ENCODE data around the gene NTM.

NTM gene

DNA sequence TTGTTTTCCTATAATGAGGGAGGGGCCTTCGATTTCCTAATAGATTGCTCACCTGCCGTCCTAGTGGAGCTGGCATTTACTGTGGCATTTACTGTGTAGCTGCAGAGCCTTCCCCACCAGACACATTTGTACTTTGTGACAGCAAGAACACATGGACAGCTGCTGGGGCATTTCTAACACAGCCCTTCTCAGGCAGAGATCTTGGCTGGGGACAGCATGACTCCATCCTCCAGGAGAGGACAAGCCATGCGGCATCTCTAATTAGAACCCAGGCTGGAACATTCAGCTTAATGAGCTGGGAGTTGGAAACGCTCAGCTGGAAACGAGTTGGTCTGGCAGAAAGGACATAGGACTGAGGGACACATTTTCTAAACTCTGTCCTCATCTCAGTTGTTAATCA lies 887.5 kb downstream of the NTM start:
- in situ Hi-C loops (cut with MboI; ENCODE audit: low sequenced_read_pairs), result no loop called here

DNA sequence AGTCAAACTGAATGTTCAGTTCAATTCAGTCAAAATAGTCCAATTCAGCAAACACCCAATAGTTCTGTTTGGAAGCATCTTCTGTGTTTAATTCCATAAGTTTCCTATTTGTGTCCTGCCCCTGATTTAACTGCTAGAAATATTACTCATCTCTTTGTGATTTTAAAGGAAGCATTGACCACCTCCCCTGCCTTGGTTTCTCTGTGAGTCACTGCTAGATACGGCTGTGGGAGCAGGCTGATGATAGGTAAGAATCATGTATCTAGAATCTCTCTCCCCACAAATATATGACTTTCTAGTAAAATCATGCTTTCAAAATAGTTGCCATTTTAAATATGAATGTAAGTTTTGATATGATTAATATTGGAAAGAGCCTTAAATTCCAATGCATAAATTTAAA lies 888.5 kb downstream of the NTM start:
- in situ Hi-C loops (cut with MboI; ENCODE audit: low sequenced_read_pairs), result no loop called here

DNA sequence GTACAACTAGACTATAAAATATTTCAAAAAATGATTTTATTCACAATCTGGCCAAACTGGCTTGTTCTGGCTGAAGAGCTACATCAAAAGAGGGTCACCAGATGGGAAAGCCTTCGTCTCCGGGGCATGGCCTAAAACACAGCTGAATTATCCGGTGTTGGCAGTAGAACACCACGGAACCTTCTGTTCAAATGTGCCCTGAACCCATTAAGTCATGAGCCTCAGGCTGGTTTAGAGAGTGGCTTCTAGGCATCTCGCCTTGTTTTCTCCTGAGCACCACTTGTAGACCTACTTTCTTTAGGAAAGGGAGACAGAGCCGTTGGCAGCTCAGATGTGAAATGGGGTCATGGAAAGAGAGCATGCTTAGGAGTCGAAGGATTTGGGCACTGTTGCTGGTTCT lies 890.2 kb downstream of the NTM start:
- in situ Hi-C loops (cut with MboI; ENCODE audit: low sequenced_read_pairs), result no loop called here

DNA sequence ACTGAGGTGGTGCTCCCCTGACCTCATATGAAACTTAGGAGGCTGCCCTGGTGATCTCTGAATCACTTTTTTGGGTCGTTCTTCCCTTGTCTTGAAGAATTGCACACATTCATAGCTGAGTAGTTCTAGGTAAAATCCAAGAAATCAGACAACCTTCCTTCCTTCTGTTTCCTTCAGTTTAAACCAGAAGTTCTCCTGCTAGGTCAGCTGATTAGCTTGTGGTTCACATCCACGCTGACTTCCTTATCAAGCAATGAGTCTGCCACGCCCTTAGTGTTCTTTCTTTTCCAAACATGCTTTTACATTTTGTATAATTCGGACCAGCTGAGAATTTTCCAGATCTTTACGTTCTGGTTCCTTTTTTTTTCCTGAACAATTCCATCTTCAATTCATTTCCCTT lies 892.8 kb downstream of the NTM start:
- in situ Hi-C loops (cut with MboI; ENCODE audit: low sequenced_read_pairs), result no loop called here

DNA sequence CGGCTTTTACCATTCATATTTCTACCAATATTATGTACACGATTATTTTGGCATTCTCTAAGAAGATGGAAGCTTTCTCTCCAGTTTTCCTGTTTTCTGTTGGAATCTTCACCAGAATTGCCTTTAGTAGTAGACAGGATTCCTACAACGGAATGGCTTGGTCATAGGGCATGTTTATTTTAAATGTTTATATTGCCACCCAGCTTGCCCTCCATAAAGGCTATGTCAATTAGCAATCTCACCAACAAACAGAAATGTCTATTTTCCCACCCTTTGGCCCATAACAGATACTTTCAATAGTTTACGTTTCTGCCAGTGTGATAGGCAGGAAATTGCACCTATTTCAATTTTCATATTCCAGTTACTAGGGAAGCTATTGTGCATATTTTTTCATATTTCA lies 893.5 kb downstream of the NTM start:
- in situ Hi-C loops (cut with MboI; ENCODE audit: low sequenced_read_pairs), result no loop called here

DNA sequence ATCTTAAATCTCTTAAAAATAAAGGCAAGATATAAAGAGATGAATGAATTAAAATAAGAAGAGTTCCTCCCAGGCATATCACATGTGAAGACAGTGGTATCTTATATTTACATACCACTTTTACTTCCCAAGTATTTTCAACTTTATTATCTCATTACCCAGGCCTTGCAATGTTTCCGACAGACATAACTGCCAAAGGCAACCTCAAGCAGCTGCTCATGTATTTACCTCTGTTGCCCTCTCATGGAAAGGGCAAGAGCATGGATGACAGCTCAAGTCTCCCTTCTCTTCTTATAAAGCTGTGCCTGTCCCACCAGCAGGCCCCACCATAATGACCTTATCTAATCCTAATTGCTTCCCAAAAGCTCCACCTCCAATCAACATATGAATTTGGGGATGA lies 894.2 kb downstream of the NTM start:
- in situ Hi-C loops (cut with MboI; ENCODE audit: low sequenced_read_pairs), result no loop called here

DNA sequence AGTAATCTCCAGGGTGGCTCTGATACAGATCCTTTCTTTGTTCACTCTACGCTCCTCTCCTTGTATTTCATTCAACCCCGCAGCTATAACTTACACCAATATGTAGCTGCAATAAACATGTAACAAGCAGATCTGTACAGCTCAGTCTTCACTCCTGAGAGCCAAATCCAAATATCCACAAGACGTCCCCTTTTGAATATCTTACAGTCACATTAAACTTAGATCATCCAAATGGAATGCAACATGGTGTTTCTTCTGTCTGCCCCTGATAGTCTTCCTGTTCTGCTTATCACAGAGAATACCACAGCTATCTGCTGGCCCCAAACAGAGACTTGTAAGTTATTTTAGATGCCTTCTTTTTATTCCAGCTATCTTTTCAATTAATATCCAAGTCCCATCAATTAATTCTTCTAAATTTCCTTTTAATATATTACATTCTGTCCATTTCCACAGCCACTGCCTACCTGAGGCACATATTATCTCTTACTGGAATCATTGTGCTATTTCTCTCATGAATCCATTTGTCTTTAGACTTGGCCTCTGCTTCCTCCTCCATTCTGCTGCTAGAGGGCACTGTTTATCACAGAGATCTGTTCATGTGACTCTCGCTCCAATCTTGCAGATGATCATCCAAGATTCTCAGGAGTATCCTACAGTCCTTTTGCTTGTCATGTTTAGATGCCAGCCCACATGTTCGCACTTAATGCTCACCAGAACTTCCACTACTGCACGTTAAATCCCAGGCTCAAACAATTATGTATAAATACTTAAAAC lies 908.6 kb downstream of the NTM start:
- in situ Hi-C loops (cut with MboI; ENCODE audit: low sequenced_read_pairs), result loop anchor here (25.0 kb wide), 1 partner anchor 658 kb away; no protein-coding TSS in a partner anchor

DNA sequence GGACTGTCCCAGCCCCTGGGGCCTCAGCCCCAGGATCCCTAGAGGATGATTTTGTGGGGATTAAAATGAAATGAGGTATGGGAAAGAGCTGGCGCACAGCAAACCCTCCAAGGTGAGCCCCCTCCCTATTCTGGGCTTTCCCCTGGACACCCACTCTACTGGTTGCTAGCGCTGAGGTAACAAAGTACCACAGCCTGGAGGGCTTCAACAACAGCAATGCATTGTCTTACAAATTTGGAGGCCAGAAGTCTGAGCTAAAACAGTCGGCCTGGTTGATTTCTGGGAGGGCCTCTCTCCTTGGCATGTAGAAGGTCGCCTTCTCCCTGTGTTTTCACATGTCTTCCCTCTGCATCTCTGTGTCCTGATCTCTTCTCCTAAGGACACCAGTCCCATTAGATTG lies 913.6 kb downstream of the NTM start:
- in situ Hi-C loops (cut with MboI; ENCODE audit: low sequenced_read_pairs), result loop anchor here (25.0 kb wide), 1 partner anchor 653 kb away; no protein-coding TSS in a partner anchor

DNA sequence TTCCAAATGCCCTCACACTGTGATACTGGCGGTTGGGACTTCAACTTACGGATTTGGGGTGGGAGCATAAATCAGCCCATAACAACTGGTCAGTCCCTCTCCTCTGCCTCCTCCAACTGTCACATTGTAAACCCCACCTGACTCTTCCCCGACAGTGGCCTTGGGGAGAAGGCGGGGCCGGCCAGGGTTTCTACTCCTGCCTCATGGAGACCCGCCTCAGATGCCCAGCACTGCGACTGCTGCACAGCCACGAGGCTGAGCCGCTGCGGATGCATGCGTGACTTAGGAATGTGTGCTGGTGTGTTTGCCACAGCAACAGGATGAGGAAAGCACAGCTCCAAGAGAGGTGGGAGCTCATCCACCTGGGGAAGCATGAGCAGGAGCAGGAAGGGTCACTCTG lies 914.2 kb downstream of the NTM start:
- in situ Hi-C loops (cut with MboI; ENCODE audit: low sequenced_read_pairs), result loop anchor here (25.0 kb wide), 1 partner anchor 653 kb away; no protein-coding TSS in a partner anchor

DNA sequence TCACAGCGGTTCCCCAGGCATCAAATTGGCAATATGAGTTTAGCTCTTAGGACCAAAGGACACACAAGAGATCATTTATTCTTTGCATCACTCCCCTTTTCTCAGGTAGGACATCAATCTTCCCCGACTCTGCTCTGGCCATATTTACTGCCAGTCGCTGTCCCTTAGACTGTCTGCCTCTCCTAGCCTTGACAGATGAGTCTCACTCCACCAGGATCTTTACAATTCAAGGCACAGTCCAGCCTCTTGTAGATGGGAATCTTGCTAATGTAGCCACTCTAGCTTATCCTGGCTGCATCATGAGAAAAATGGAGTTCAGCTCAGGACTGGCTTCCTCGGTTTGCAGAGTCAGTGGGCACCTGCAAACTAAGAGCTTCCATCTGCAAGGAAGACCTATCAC lies 915.2 kb downstream of the NTM start:
- in situ Hi-C loops (cut with MboI; ENCODE audit: low sequenced_read_pairs), result loop anchor here (25.0 kb wide), 1 partner anchor 652 kb away; no protein-coding TSS in a partner anchor

DNA sequence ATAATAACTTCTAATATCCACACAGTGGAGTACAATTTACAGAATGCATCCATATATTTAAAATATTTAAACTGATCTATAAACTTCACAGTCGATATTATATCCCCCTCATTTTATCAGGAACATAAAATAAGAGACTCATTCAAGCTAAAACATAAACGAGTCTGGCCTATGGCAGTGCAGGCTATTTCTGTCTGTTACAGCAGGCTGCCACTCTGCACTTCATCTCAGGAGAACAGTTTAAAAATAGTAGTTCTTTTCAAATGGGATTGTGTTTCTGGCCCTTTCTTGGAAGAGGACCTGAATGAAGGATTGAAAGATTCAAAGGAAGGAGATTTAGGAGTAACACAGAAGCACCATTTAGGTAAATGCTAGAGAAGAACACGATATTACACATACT lies 915.7 kb downstream of the NTM start:
- in situ Hi-C loops (cut with MboI; ENCODE audit: low sequenced_read_pairs), result loop anchor here (25.0 kb wide), 1 partner anchor 651 kb away; no protein-coding TSS in a partner anchor

DNA sequence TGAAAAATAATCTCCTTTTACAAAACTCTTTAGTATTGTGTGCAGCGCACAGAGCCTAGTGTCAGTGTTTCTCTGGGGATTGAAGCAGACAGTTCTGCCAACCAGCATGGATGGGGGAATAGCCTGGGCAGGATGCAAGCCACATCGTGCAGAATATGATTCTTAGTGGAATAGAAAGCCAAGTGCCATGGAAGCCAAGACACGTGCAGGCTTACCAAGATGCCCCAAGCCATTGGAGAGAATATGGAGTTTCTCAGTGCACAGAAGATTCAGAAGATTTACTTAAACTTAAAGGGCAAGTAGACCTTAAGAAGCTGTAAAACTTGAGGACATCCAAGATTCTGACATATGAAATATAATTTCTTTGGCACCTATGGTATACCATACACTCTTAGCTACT lies 917.6 kb downstream of the NTM start:
- in situ Hi-C loops (cut with MboI; ENCODE audit: low sequenced_read_pairs), result loop anchor here (25.0 kb wide), 1 partner anchor 649 kb away; no protein-coding TSS in a partner anchor

DNA sequence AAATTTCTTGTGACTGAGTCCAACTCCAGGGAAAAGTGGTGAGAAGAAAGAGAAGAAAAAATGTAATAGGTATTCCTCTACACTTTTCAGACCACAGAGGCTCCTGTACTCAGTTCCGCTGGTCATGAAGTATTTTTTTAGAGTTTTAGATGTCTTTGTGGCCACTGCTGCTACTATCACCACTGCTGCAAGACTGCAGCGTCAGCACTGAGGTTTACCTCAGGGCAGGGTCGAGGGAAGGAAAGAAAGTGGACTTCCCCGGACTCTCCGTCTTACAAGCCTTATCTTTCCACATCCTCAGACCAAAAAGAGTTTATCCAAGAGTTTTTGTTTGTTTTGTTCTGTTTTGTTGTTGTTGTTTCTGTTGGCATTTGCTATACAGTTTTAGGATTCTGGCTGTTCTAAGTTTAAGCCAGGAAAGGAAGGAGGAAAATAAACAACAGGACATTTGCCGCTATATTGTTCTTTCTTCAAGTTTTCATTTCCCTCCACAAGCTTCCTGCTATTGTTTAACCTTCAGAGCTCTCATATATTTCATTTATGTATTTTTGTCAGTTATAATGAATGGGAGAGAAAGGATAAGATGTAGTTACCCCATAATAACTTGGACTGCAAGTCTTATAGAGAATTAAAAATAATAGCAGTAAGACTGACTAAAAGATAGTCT lies 919.3 kb downstream of the NTM start:
- in situ Hi-C loops (cut with MboI; ENCODE audit: low sequenced_read_pairs), result loop anchor here (25.0 kb wide), 1 partner anchor 648 kb away; no protein-coding TSS in a partner anchor

DNA sequence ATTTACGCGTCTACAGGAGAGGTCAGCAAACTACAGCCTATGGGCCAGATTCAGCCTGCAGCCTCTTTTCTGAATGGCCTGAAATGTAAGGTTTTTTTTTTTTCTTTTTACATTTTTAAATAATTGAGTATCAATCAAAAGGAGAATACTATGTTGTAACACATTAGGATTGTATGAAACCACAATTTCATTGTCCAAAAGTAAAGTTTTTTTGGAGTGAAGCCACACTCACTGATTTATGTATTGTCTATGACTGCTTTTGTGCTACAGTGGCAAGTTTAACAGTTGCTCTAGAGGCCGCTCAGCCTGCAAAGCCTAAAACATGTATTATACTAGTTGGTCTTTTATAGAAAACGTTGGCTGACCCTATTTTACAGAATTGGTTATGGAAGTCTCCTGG lies 923.2 kb downstream of the NTM start:
- in situ Hi-C loops (cut with MboI; ENCODE audit: low sequenced_read_pairs), result loop anchor here (25.0 kb wide), 1 partner anchor 644 kb away; no protein-coding TSS in a partner anchor

DNA sequence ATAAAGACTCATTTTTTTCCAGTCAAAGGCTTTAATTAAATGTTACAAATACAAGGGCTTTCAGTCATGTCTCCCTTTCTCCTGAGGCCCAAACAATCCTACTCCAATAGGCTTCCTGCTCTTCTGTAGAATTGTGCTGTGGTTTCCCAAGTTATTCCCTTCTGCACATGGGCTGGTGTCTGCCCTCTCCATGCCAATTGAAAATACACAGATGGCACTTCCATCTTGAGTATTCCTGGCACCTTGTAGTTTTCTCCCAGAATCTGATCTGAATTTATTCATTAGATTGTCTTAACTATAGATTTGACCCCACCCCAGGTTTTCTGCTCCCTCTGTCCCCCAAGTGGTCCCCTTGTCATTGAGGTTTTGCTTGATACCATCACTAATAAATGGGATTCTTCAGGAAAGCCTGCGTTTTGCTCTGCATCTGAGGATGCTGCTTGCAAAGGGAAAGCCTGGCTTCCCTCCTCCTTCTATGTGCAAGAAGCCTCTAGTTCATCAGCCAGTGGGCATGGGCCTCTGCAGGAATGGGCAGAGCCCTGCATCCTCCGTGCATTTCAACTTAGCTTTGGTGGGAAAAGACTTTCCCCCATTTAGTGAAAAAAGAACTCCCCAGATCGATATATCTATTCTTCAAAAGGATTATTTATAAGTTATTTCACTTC lies 926.7 kb downstream of the NTM start:
- in situ Hi-C loops (cut with MboI; ENCODE audit: low sequenced_read_pairs), result loop anchor here (25.0 kb wide), 1 partner anchor 640 kb away; no protein-coding TSS in a partner anchor

DNA sequence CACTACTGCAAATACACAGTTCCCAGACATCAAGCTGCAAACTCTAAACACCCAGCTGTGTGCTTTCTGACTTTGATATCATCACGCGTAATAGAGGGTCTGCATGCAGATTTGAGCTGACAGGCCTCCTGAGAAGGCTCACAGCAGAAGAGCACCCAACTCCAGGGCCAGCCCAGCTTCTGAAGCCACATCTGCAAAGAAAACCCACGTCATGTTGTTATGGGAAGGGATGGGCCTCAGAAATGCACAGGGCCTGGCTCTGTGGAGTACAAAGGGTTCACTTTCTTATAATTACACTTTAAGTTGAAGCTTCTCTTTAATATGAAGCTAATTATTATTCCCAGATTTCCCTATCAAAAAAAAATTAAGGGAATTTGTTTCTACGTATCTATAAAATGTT lies 927.9 kb downstream of the NTM start:
- in situ Hi-C loops (cut with MboI; ENCODE audit: low sequenced_read_pairs), result loop anchor here (25.0 kb wide), 1 partner anchor 639 kb away; no protein-coding TSS in a partner anchor

DNA sequence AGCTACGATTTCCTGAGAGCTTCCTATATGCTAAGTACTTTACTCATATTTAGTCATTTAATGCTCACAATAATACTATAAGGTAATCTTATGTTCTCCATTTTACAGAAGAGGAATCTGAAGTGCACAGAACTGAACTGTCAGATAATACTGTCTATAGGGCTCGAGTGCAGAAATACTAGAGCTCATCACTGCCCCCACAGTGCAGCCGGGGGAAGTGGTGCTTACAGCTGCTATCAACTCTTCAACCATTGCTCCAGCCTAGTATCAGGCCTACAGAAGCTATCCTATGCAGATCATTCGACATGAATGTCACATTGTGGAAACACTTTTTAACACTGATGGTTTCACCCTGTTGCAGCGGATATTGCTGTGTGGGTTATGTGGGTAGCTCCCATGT lies 929.9 kb downstream of the NTM start:
- in situ Hi-C loops (cut with MboI; ENCODE audit: low sequenced_read_pairs), result no loop called here

DNA sequence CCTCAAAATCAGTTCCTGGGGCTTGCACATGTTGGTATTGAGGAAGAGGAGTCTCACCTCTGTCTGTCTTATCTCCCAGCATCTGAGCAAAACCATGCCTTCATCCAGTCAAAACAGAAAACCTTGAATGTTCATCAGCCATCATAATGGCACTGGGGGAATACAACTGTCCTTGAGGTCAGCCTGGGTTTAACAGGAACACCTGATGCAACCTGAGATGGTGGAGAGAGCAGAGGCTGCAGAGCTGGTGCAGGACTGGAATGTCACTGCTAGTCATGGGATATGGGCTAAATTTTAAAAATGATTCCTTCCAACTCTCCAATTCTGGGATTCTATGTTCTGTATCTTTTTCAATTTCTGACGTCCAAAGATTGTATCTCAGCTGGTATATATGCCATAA lies 931.0 kb downstream of the NTM start:
- in situ Hi-C loops (cut with MboI; ENCODE audit: low sequenced_read_pairs), result no loop called here

DNA sequence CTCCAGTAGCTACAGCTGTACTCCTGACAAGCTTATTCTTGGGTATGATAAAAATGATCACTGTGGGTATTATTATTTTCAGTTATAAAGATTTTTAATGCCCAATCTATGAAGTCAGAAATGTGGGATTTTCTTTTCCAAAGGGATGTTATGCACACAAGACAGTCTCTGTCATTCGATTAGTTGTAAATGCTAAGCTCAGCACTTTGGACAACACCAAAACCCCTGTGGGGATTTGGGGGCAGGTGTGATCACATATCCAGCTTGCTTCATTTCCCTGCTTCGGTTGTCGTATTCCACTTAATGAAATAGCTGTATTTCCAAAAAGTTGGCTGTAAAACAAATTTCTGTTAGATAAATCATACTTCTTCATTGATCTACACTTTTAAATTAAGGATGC lies 931.5 kb downstream of the NTM start:
- in situ Hi-C loops (cut with MboI; ENCODE audit: low sequenced_read_pairs), result no loop called here

DNA sequence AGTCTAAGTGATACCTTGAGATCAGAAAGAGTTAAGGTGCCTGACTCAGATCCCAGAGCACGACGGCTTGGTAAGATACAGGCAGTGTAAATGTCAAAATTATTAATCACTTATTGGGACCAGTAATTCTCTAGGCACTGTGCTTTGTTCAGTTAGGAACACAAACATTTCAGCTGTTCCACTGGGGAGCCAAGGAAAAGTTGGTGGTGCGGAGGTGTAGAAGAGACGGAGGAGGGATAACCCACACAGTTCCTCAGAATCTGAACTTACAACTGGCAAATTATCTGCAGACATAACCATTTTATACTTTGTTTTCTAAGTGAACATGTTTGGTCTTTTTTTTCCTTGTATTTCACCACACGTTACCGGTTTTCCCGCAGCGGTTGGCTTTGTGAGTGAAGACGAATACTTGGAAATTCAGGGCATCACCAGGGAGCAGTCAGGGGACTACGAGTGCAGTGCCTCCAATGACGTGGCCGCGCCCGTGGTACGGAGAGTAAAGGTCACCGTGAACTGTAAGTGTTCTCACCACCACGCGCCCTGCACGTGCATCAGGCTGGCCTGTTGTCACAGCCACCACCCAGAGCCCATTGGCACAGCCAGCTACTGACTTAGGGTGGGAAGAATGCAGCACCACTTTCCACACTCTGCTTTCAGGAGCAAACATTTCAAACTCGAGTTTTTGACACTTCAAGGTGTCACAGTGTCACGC lies 937.0 kb downstream of the NTM start:
- in situ Hi-C loops (cut with MboI; ENCODE audit: low sequenced_read_pairs), result no loop called here
